GM23338 (cell line): Measurements from ENCODE around the gene EDEM3. TPM values are rescaled to one million over a fixed set of nuclear protein-coding genes. Genes with fewer than 3 reads are reported as not detected.

Experiments used
- ATAC-seq: fragments of 200-7000 bp; cut with Tn5 transposase; 3 replicates; pipeline ENCODE4 v1.9.1; 2020
- DNase-seq: peaks from one replicate; pipeline ENCODE4 v3.0.0-alpha.2; 2015; ENCODE audit warnings: low spot score
- H2AFZ ChIP-seq: fragments of 200-600 bp; sonication (generic); 2 replicates; pipeline ENCODE4 v1.8.0; 2016; ENCODE audit warnings: antibody characterized with exemption, mild to moderate bottlenecking, moderate library complexity
- H3F3A ChIP-seq: fragments of 200-600 bp; sonication (generic); replicated peaks from 2 replicates; pipeline ENCODE4 v1.8.0; 2017; ENCODE audit warnings: antibody characterized with exemption, mixed run types, low read depth
- H3K27ac ChIP-seq: fragments of 200-600 bp; sonication (generic); 2 replicates; pipeline ENCODE4 v1.6.1; 2016; ENCODE audit warnings: low read depth
- H3K27me3 ChIP-seq: fragments of 200-600 bp; sonication (generic); 2 replicates; pipeline ENCODE4 v1.8.0; 2016; ENCODE audit warnings: mild to moderate bottlenecking, mixed run types, moderate library complexity; ENCODE audit not compliant: insufficient read depth
- H3K36me3 ChIP-seq: fragments of 200-600 bp; sonication (generic); 2 replicates; pipeline ENCODE4 v1.8.0; 2016; ENCODE audit warnings: mild to moderate bottlenecking; ENCODE audit not compliant: insufficient read depth
- H3K4me1 ChIP-seq: fragments of 200-600 bp; sonication (generic); 2 replicates; pipeline ENCODE4 v1.8.0; 2016; ENCODE audit warnings: mild to moderate bottlenecking, moderate library complexity; ENCODE audit not compliant: insufficient read depth
- H3K4me2 ChIP-seq: fragments of 200-600 bp; sonication (generic); 2 replicates; pipeline ENCODE4 v1.7.1; 2017; ENCODE audit warnings: mixed run types
- H3K4me3 ChIP-seq: fragments of 200-600 bp; sonication (generic); 2 replicates; pipeline ENCODE4 v1.6.1; 2016; ENCODE audit warnings: mixed run types
- H3K79me2 ChIP-seq: fragments of 200-600 bp; sonication (generic); replicated peaks from 2 replicates; pipeline ENCODE4 v1.8.0; 2017; ENCODE audit warnings: mild to moderate bottlenecking; ENCODE audit not compliant: insufficient read depth
- H3K9me2 ChIP-seq: fragments of 200-600 bp; sonication (generic); 2 replicates; pipeline ENCODE4 v1.8.0; 2017; ENCODE audit not compliant: insufficient read depth
- H4K20me1 ChIP-seq: fragments of 200-600 bp; sonication (generic); replicated peaks from 2 replicates; pipeline ENCODE4 v1.8.0; 2017; ENCODE audit warnings: mild to moderate bottlenecking; ENCODE audit not compliant: insufficient read depth
- H3K27ac Mint-ChIP-seq: 2 replicates; pipeline ENCODE4 v1.8.0; 2020; ENCODE audit warnings: inconsistent platforms, mild to moderate bottlenecking, moderate library complexity, mixed read lengths
- H3K27me3 Mint-ChIP-seq: 3 replicates; pipeline ENCODE4 v1.8.0; 2022; ENCODE audit warnings: low read depth, mild to moderate bottlenecking, moderate library complexity, mixed read lengths, inconsistent platforms; ENCODE audit not compliant: insufficient read depth, poor library complexity
- H3K36me3 Mint-ChIP-seq: 3 replicates; pipeline ENCODE4 v1.8.0; 2021; ENCODE audit warnings: low read depth, mild to moderate bottlenecking, inconsistent platforms, moderate library complexity, mixed read lengths
- H3K4me1 Mint-ChIP-seq: 3 replicates; pipeline ENCODE4 v1.8.0; 2020; ENCODE audit warnings: mild to moderate bottlenecking, inconsistent platforms, mixed read lengths
- H3K4me3 Mint-ChIP-seq: 3 replicates; pipeline ENCODE4 v1.8.0; 2021; ENCODE audit warnings: moderate library complexity, mild to moderate bottlenecking, inconsistent platforms, mixed read lengths
- H3K9me3 Mint-ChIP-seq: 3 replicates; pipeline ENCODE4 v1.8.0; 2020; ENCODE audit warnings: moderate library complexity, mild to moderate bottlenecking, inconsistent platforms, mixed read lengths
- CTCF ChIP-seq, 2 experiments: fragments of 200-600 bp in 1 of 2; sonication (generic) in 1 of 2; conservative IDR thresholded peaks; 2 replicates each; pipeline versions ENCODE4 v1.5.1 to v1.6.1; 2016 to 2017; ENCODE audit warnings: antibody characterized with exemption in 2 of 2, low read depth in 2 of 2, mild to moderate bottlenecking in 2 of 2, moderate library complexity in 1 of 2
- ETS1 ChIP-seq: IDR thresholded peaks from 2 replicates; pipeline ENCODE4 v1.6.1; 2016; ENCODE audit warnings: antibody characterized with exemption
- EZH2phosphoT487 ChIP-seq: fragments of 200-600 bp; sonication (generic); IDR thresholded peaks from one replicate; pipeline ENCODE4 v1.8.1; 2018; ENCODE audit warnings: antibody characterized with exemption; ENCODE audit not compliant: unreplicated experiment
- JUNB ChIP-seq: IDR thresholded peaks from one replicate; pipeline ENCODE4 v1.6.1; 2016; ENCODE audit warnings: antibody characterized with exemption; ENCODE audit not compliant: unreplicated experiment
- STAT1 ChIP-seq: IDR thresholded peaks from one replicate; pipeline ENCODE4 v1.6.1; 2016; ENCODE audit warnings: antibody characterized with exemption; ENCODE audit not compliant: unreplicated experiment
- ZNF114 ChIP-seq: fragments of 250-450 bp; sonication (Bioruptor Pico); IDR thresholded peaks from 2 replicates; pipeline ENCODE4 v1.5.0; 2020; ENCODE audit warnings: mild to moderate bottlenecking, moderate library complexity
- ZNF331 ChIP-seq: fragments of 250-450 bp; sonication (Bioruptor Pico); IDR thresholded peaks from 2 replicates; pipeline ENCODE4 v1.5.0; 2020; ENCODE audit warnings: low read depth, mild to moderate bottlenecking, moderate library complexity
- ZNF462 ChIP-seq: fragments of 250-450 bp; sonication (Bioruptor Pico); IDR thresholded peaks from 2 replicates; pipeline ENCODE4 v1.5.0; 2020; ENCODE audit warnings: mild to moderate bottlenecking, moderate library complexity
- polyA plus RNA-seq: library from polyadenylated mRNA; unstranded; fragments of >200 nt; fragmentation: Nextera tagmentation; extraction: Ambion mirVana; gene quantifications from 2 replicates; pipeline ENCODE4 v1.2.1, GENCODE V29; 2016
- total RNA-seq: library from RNA; depleted of rRNA; stranded (reverse); fragments of >200 nt; shearing (Covaris generic); gene quantifications from 2 replicates; pipeline ENCODE4 v1.2.3, GENCODE V29; 2014

The EDEM3 gene
- total and polyA plus RNA-seq, 2 experiments from 2014 or later = 4.8 to 11.5 TPM

GRCh38 chr1:184660462-184661191 is 94.0 kb downstream of the EDEM3 start:
- Histone ChIP-seq H4K20me1 (no peaks in the 10 kb centered on the region), H3K9me2 (no peaks in the 10 kb centered on the region), H3K4me2 (no peak overlapping the region), H3K4me1 (peaks cover 14% of the 10 kb centered on the region), H3K36me3 (no peaks in the 10 kb centered on the region), H3F3A (no peaks in the 10 kb centered on the region), H3K27me3 (no peaks in the 10 kb centered on the region), H2AFZ (no peak overlapping the region), H3K27ac (no peak overlapping the region), H3K79me2 (no peaks in the 10 kb centered on the region), H3K4me3 (no peak overlapping the region)
- peaks cover 17% of the 10 kb centered on the region for H3K4me1 Mint-ChIP-seq
- H3K27ac Mint-ChIP-seq = no peak overlapping the region
- H3K27me3 Mint-ChIP-seq = peaks cover 4% of the 10 kb centered on the region
- no peak overlapping the region for H3K4me3 Mint-ChIP-seq
- no peak for ATAC-seq
- TF ChIP-seq EZH2phosphoT487 (no peak), JUNB (no peak), ZNF462 (CRISPR knock-in tag) (no peak), ZNF114 (CRISPR knock-in tag) (no peak), STAT1 (no peak), CTCF (conservative IDR thresholded peaks at IDR 0.05; ENCODE audit: low read depth in 2 of 2) (no peak), ZNF331 (CRISPR knock-in tag) (no peak), ETS1 (no peak)
- no peaks in the 10 kb centered on the region for H3K36me3 Mint-ChIP-seq
- DNase-seq = no peak
- no peaks in the 10 kb centered on the region for H3K9me3 Mint-ChIP-seq
